Measurements from ENCODE around the gene CACNA2D2. TPM values are rescaled to one million over a fixed set of nuclear protein-coding genes. Genes with fewer than 3 reads are reported as not detected.
A peak's percentile ranks its signal among the peaks of the same experiment; 100 is the strongest.

The CACNA2D2 gene
- total and polyA plus RNA-seq, 2 of the 8 experiments (the other 6 are each of a cell fraction or from before 2014, with no cell fraction given): 14.1 to 25.0 TPM

DNA sequence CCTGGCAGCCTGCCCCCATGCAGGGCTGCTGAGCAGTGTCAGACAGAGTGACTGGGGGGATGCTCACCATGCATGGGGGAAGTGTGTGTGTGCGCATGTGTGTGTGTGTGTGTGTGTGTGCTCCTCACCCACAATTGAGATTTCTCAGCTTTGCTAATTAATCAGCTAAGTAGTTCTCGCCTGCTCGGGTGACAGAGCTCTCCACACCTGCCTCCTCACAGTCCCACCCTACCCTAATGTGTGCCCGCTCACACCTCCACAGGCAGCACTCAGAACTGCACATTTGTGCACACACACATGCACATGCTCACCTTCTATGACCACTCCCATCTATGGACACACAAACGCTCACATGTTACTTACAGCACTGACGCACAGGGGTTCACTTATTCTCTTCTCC lies 37.3 kb downstream of the CACNA2D2 start:
- Histone ChIP-seq H3K4me2 (ENCODE audit: insufficient read depth in 1 of 2, low read depth in 2 of 2, low read length in 2 of 2) (no peak overlapping the region), H3K4me3 (ENCODE audit: extremely low read depth in 1 of 4, insufficient read depth in 2 of 4, low read depth in 3 of 4, low read length in 4 of 4) (no peak overlapping the region), H3K56ac (replicated peaks; ENCODE audit: insufficient read length, low read depth, low read length) (no peak overlapping the region), H4K91ac (replicated peaks; ENCODE audit: insufficient read length, low read length) (no peak overlapping the region), H3K9ac (replicated peaks in 1 of 4; ENCODE audit: extremely low read depth in 1 of 4, low read depth in 3 of 4, low read length in 3 of 4) (no peak overlapping the region), H3K27ac (ENCODE audit: low read depth, low read length) (no peak overlapping the region), H3K23me2 (ENCODE audit: low read depth, low read length) (no peaks in the 10 kb centered on the region; the same call in 1 of the 2 replicates), H4K8ac (ENCODE audit: extremely low read depth, insufficient read depth, low read length) (peak overlapping the region; percentile 8; the same call in 1 of the 2 replicates), H2BK5ac (ENCODE audit: low read depth, low read length) (no peak overlapping the region), H3K27me3 (replicated peaks in 1 of 4; ENCODE audit: control insufficient read depth in 3 of 4, extremely low read depth in 1 of 4, insufficient read depth in 3 of 4, low read length in 3 of 4) (peaks cover 0 to 3% (median 0%) of the 10 kb centered on the region in 4 experiments; a peak in 1 of 7 replicates), H4K5ac (ENCODE audit: insufficient read length, low read depth, low read length) (no peak overlapping the region), H3K79me2 (ENCODE audit: control insufficient read depth in 1 of 2, insufficient read depth in 2 of 2, low read length in 2 of 2) (no peaks in the 10 kb centered on the region), H3K9me3 (ENCODE audit: insufficient read depth in 2 of 2, low read depth in 1 of 2, low read length in 1 of 2) (no peaks in the 10 kb centered on the region), H2AK5ac (ENCODE audit: low read depth, low read length) (no peak overlapping the region), H3K23ac (ENCODE audit: insufficient read length) (no peak overlapping the region), H3K79me1 (ENCODE audit: low read depth, low read length) (no peaks in the 10 kb centered on the region; the same call in none of the 2 replicates), H2BK20ac (ENCODE audit: low read length) (no peak overlapping the region), H4K20me1 (replicated peaks in 1 of 2; ENCODE audit: control insufficient read depth in 1 of 2, insufficient read depth in 2 of 2, low read length in 2 of 2) (peaks cover 1 to 6% of the 10 kb centered on the region in 2 experiments), H2BK12ac (ENCODE audit: low read depth, low read length) (peak overlapping the region; percentile 2; the same call in 1 of the 2 replicates), H2BK15ac (ENCODE audit: low read length) (peak overlapping the region; percentile 73; the same call in 1 of the 2 replicates), H3K4ac (replicated peaks; ENCODE audit: insufficient read length, low read depth, low read length) (no peak overlapping the region), H3K14ac (ENCODE audit: insufficient read length) (no peak overlapping the region), H3K4me1 (replicated peaks in 1 of 4; ENCODE audit: control insufficient read depth in 3 of 4, insufficient read depth in 4 of 4, low read length in 3 of 4) (peaks cover 0 to 4% (median 1%) of the 10 kb centered on the region in 4 experiments; a peak in 3 of 7 replicates), H3K18ac (ENCODE audit: extremely low read depth, low read length) (no peak overlapping the region), H3K36me3 (ENCODE audit: control insufficient read depth in 2 of 4, insufficient read depth in 4 of 4, low read length in 3 of 4) (no peaks in the 10 kb centered on the region), H2BK120ac (replicated peaks; ENCODE audit: low read depth, low read length) (no peak overlapping the region), H2AFZ (ENCODE audit: low read length) (no peak overlapping the region)
- POLR2A ChIA-PET (ENCODE audit: partially characterized antibody): interaction anchor here (1.1 kb wide), 1 partner anchor 12 kb away, joined by 4 read pairs; no protein-coding TSS in a partner anchor
- no peak for TF ChIP-seq EGR1 (IDR thresholded peaks at IDR 0.05; ENCODE audit: borderline replicate concordance, low read depth, low read length)
- no peak for TF ChIP-seq EZH2 (IDR thresholded peaks at IDR 0.05; ENCODE audit: low read depth, low read length, severe bottlenecking)
- no peak for TF ChIP-seq JUND (IDR thresholded peaks at IDR 0.05; ENCODE audit: low read length)
- no peak for TF ChIP-seq FOSL1 (IDR thresholded peaks at IDR 0.05; ENCODE audit: insufficient read depth, low read depth, low read length)
- TF ChIP-seq, protein P1, sequence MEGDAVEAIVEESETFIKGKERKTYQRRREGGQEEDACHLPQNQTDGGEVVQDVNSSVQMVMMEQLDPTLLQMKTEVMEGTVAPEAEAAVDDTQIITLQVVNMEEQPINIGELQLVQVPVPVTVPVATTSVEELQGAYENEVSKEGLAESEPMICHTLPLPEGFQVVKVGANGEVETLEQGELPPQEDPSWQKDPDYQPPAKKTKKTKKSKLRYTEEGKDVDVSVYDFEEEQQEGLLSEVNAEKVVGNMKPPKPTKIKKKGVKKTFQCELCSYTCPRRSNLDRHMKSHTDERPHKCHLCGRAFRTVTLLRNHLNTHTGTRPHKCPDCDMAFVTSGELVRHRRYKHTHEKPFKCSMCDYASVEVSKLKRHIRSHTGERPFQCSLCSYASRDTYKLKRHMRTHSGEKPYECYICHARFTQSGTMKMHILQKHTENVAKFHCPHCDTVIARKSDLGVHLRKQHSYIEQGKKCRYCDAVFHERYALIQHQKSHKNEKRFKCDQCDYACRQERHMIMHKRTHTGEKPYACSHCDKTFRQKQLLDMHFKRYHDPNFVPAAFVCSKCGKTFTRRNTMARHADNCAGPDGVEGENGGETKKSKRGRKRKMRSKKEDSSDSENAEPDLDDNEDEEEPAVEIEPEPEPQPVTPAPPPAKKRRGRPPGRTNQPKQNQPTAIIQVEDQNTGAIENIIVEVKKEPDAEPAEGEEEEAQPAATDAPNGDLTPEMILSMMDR (IDR thresholded peaks at IDR 0.05; ENCODE audit: control extremely low read depth in 1 of 3, insufficient read depth in 1 of 3, low read depth in 1 of 3, low read length in 3 of 3): peak in 1 of 3 experiments; percentile 9; a peak in 1 of 4 replicates
- TF ChIP-seq HDAC6 (IDR thresholded peaks at IDR 0.05; ENCODE audit: low read depth, low read length): no peak
- no peak for TF ChIP-seq POLR2A (IDR thresholded peaks at IDR 0.05; ENCODE audit: control extremely low read depth in 1 of 2, low read depth in 2 of 2, low read length in 2 of 2)
- TF ChIP-seq HDAC2 (IDR thresholded peaks at IDR 0.05; ENCODE audit: borderline replicate concordance in 1 of 2, low read depth in 2 of 2, low read length in 2 of 2): no peak
- WGBS, 2 experiments (ENCODE audit: extremely low coverage in 1 of 2, insufficient coverage in 1 of 2, insufficient read length in 1 of 2, insufficient replicate concordance in 2 of 2, low coverage in 1 of 2, low lambda C conversion rate in 2 of 2, missing lambda C conversion rate in 1 of 2): 89% methylated on average over 6 of the region's 6 CpGs; no CpG with 5 or more reads in 1 of the 2 experiments
- CTCF ChIA-PET (ENCODE audit: partially characterized antibody): interaction anchor here (0.8 to 4.2 kb wide), 19 partner anchors 8 to 96 kb away, joined by 3 to 16 read pairs (median 4); no protein-coding TSS in a partner anchor
- FAIRE-seq (no peak), DNase-seq (ENCODE audit: low read depth in 1 of 2, low spot score in 2 of 2) (no peak)

Data from H1 (cell line).